Measurements from ENCODE around the gene GCFC2.

DNA sequence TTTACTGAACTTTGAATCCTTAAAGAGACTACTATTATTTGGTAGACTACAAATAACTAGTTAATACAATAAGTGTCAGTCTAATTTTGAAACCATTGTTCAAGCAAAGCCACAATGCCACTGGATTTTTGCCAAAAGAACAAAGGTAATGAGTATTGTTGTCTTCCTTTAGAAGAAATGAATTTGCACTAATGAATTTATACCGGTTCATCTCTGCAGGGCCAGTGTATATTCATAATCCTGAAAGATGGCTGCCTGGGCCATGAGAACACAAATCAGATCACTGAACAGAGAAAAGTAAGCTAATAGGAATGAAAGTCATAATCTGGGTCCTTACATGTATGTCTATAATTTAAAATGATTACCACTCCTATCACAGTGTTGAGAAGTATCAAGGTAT is 31.2 kb downstream of the GCFC2 start:
- TF ChIP-seq, protein P1, sequence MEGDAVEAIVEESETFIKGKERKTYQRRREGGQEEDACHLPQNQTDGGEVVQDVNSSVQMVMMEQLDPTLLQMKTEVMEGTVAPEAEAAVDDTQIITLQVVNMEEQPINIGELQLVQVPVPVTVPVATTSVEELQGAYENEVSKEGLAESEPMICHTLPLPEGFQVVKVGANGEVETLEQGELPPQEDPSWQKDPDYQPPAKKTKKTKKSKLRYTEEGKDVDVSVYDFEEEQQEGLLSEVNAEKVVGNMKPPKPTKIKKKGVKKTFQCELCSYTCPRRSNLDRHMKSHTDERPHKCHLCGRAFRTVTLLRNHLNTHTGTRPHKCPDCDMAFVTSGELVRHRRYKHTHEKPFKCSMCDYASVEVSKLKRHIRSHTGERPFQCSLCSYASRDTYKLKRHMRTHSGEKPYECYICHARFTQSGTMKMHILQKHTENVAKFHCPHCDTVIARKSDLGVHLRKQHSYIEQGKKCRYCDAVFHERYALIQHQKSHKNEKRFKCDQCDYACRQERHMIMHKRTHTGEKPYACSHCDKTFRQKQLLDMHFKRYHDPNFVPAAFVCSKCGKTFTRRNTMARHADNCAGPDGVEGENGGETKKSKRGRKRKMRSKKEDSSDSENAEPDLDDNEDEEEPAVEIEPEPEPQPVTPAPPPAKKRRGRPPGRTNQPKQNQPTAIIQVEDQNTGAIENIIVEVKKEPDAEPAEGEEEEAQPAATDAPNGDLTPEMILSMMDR (IDR thresholded peaks at IDR 0.05; ENCODE audit: poor library complexity) = no peak
- no peak for TF ChIP-seq EZH2 (IDR thresholded peaks at IDR 0.05; ENCODE audit: borderline replicate concordance)
- no peak for TF ChIP-seq EZH2phosphoT487 (IDR thresholded peaks at IDR 0.05; ENCODE audit: low read depth, severe bottlenecking, unreplicated experiment)
